Middle frontal gyrus (tissue), 1 donor: ENCODE results near the gene LSR.

ENCODE experiments used
- DNase-seq: peaks from one replicate; pipeline ENCODE4 v3.0.0-alpha.2; 2015; ENCODE audit warnings: low spot score; ENCODE audit errors: extremely low spot score

Gene LSR

DNA sequence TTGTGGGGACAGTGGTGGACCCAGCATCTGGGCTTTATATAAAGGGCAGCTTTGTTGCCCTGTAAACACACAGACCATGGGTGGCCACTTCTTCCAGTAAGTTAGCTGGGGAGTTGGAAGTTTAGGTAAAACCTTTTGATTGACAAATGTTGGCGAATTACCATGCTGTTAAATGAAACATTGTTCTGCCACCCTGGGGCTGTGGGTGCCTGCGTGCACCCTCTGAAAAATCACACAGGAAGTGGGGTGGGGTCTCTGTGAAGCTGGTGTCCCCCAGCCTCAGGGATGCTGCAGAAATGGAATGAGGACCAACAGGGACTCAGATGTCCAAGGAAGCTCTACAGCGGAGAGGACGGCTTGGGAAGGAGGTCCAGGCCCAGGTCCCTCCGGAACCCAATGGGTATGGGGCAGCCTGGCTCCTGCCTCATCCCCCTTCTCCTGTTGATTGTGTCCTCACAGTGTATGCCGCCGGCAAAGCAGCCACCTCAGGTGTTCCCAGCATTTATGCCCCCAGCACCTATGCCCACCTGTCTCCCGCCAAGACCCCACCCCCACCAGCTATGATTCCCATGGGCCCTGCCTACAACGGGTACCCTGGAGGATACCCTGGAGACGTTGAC, 17.2 kb downstream of the LSR start:
- DNase-seq = no peak

DNA sequence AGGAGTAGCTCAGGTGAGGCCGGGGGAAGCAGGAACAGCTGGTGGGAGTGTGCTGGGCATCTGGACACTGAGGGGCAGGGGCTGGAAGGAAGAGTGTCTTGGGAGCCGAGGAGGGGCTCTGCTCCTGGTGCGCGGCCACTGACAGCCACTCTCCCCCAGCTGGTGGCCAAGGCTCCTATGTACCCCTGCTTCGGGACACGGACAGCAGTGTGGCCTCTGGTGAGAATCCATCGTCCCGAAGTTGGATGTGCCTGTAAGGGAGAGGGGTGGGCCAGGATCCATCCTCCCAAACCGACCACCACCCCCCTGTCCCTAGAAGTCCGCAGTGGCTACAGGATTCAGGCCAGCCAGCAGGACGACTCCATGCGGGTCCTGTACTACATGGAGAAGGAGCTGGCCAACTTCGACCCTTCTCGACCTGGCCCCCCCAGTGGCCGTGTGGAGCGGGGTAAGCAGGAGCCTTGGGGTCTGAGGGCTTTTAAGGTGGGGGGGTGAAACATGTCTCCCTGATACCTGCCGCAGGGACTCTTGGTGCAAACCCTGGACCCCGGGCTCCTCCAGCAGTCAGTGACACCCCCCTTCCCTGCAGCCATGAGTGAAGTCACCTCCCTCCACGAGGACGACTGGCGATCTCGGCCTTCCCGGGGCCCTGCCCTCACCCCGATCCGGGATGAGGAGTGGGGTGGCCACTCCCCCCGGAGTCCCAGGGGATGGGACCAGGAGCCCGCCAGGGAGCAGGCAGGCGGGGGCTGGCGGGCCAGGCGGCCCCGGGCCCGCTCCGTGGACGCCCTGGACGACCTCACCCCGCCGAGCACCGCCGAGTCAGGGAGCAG, 17.9 kb downstream of the LSR start:
- no peak for DNase-seq

DNA sequence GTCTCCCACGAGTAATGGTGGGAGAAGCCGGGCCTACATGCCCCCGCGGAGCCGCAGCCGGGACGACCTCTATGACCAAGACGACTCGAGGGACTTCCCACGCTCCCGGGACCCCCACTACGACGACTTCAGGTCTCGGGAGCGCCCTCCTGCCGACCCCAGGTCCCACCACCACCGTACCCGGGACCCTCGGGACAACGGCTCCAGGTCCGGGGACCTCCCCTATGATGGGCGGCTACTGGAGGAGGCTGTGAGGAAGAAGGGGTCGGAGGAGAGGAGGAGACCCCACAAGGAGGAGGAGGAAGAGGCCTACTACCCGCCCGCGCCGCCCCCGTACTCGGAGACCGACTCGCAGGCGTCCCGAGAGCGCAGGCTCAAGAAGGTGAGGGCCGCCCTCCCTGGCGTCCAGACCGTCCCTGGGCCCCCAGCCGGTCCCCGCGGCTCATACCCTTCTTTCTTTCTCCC, 18.6 kb downstream of the LSR start:
- no peak for DNase-seq

DNA sequence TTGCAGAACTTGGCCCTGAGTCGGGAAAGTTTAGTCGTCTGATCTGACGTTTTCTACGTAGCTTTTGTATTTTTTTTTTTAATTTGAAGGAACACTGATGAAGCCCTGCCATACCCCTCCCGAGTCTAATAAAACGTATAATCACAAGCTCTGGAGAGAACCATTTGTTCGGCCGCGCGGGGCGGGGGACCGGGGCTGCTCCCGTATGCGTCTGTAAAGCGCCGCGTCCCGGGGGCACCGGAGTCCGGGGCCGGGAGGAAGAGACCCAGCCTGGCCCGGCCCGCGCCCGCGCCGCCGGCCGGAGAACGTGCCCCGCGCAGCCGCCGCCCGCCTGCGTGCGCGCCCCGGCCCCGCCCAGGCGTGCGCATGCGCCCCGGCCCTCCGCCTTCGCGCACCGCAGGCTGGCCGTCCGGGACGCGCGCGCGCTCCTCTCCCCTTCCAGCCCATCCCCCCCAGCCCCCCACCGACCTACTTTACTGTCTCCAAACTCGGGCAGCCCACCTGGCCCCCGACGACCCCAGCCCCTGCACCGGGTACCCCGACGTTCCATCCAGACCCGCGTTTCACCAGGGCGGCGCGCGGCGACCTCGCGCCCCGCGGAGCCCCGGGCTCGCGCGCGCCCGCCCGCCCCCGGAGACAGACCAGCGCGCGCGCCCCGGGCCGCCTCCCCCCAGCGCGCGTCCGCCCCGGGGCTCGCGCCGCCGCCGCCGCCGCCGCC, 19.2 kb downstream of the LSR start:
- DNase-seq = no peak

DNA sequence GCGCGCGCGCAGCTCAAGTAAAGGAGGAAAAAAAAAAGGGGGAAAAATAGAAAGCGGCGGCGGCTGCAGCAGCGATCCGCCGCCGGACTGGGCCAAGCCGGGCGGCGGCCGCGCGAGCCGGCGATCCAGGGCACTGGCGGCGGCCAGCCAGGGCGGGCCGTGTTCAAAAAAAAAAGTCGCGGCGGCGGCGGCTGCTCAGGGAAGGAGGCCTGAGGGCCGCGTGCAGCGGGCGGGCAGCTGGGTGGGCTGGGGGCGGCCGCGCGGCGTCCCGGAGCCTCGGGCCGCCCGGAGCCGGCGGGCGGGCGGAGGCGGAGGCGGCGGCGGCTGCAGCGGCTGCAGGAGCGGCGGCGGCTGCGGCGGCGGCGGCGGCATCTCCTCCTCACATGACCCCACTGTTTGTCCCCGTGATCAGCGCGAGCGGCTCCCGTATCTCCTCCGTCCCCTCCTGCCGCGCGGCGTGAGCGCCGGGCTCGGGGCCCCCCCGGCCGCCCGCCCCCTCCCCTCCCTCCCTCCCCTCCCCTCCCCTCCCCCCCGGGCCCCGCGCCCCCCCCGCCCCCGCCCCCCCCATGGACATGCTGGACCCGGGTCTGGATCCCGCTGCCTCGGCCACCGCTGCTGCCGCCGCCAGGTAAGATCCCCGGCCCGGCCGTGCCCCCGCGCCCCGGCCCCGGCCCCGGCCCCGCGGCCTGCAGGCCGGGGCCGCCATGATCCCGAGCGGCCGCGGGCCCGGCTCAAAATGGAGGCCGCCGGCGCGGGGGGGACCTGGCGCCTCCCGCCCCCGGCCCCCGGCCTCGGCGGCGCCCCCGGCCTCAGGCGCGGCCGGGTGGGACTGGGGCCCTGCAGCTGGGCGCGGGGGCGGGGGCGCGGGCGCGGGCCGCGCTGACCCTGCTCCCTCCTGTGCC, 20.0 kb downstream of the LSR start, which contains the start of gene USF2:
Gene USF2 (plus strand): TSS at position 427 of the 902 bp plus-strand sequence. CDS start 140 bp downstream, at position 567.
- DNase-seq = no peak

DNA sequence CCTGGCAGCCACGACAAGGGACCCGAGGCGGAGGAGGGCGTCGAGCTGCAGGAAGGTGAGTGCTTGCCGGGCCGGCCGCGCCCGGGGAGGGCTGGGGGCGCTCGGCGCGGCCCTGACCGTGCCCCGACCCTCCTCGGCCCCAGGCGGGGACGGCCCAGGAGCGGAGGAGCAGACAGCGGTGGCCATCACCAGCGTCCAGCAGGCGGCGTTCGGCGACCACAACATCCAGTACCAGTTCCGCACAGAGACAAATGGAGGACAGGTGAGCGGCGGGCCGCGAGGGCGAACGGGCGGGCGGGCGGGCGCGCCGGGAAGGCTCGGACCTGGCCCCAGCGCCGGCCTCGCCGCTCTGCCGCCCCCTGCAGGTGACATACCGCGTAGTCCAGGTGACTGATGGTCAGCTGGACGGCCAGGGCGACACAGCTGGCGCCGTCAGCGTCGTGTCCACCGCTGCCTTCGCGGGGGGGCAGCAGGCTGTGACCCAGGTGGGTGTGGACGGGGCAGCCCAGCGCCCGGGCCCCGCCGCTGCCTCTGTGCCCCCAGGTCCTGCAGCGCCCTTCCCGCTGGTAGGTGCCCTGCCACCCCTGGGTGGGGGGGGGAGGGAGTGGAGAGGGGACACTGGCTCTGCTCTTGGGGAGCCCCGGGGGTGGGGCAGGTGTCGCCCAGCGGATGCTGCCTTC, 20.8 kb downstream of the LSR start:
- DNase-seq = no peak

DNA sequence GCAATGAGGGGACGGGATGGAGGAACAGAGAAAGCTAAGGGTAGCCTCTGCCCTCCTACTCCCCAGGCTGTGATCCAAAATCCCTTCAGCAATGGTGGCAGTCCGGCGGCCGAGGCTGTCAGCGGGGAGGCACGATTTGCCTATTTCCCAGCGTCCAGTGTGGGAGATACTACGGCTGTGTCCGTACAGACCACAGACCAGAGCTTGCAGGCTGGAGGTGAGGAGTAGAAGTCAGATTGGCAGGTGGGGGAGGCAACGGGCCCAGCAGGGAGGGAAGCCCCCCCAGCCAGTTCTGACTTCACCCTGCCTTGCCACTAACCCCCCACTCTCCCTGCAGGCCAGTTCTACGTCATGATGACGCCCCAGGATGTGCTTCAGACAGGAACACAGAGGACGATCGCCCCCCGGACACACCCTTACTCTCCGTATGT, 21.6 kb downstream of the LSR start:
- DNase-seq = no peak

DNA sequence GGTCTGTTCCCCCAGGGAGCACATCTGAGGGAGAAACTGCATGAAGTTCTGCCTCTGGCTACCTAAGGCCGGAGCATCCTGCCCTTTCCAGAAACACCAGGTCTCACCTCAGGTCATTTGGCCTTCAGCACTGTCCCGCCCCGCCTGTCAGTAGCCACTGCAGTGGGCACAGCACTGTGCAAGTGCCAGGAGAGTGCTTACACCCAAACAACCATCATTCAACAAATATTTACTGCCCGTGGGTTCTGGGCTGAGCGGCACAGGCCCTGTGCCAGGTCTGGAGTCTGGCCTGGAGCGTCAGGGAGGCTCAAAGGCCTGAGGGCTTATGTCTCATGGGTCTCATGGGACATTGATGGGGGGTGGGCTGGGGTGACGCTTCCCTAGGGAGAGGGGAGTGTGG, 22.7 kb downstream of the LSR start:
- DNase-seq = no peak

DNA sequence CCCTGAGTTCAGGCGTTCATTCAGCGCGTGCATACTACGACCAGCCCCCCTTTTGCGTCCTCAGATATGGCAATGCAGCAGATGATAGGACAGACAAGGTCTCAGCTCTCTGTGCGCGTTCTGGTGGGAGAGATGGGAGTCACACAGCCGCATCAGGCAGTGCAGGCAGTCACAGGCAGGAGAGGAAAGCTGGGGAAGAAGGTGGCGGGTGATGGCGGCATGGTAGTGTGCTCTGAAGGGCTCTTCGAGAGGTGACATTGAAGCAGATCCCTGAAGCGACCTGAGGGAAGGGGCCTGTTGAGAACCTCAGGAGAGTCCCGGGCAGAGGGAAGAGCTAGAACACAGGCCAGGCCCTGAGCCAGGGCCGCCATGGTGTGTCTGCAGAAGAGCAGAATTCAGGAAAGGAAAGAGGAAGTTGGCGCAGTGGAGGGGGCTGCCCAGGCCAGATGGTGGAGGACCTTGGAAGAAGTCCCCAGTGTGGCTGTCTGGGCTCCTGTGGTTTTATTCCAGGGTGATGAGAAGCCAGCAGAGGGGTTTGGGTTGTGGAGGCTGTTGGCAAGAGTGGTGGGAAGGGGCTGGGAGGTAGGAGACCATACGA, 23.4 kb downstream of the LSR start:
- DNase-seq = no peak

DNA sequence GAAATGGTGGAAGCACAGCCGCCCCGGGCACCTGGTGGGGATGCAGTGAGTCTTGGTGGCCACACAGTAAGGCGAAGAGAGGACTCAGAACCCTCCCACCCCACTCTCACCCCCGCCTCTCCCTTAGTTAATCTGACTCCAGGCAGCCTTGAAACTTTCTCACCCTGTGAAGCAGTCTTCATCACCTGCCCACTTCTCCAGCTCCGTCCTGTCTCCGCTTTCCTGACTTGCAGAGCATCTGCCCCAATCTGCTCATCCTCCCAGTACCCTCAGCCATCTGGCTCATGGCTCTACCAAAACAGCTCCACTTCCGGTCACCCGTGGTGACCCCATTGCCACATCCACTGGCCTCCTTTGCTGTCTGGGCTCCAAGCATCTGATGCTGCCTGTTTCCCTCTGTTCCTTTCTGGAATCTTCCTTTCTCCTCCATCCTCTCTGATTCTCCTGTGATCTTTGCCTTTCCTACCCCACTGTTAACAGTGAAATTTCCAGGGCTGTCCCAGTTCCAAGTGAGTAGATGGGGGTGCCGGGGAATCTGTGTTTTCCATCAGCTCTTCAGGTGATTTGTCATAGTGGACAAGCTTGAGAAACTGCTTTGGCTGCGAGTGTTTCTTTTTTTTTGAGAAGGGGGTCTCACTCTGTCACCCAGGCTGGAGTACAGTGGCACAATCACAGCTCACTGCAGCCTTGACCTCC, 24.3 kb downstream of the LSR start:
- DNase-seq = no peak

DNA sequence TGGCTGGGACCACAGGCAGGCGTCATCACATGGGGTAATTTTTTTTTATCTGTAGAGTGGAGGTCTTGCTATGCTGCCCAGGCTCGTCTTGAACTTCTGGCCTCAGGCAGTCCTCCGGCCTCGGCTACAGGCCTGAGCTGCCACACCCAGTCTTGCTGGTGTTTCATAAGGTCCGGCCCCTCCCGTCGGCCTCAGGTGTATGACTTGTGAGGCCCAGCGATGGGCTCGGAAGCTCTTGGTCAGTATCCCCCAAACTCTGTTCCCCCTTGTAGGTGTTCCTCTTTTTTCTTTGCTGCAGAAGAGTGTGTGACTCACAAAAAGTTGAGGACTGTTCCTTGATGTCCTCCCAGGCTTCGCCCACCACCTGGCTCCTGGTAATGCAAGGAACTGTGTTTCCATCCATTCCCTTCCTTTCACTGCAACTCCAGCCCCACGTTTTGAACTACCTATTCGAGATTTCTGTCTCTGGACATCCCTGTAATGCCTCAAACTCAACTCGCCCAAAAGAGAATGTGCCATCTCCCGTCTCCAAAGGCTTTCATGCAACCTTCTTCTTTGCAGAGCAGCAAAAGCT, 25.0 kb downstream of the LSR start:
- DNase-seq = no peak

DNA sequence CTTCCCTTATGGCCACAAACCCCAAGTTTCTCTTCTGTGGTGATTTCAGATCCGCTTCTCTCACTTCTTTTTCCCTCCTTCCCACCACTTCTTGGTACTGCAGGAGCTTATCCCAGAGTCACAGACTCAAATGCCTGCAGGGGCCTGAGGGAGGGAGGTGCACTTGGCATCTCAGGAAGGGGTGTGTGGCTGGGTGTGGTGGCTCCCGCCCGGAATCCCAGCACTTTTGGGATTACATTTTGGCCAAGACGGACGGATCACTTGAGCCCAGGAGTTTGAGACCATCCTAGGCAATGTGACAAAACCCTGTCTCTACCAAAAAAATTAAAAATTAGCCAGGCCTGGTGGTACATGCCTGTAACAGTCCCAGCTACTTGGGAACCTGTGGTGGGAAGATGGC, 25.5 kb downstream of the LSR start:
- no peak for DNase-seq

DNA sequence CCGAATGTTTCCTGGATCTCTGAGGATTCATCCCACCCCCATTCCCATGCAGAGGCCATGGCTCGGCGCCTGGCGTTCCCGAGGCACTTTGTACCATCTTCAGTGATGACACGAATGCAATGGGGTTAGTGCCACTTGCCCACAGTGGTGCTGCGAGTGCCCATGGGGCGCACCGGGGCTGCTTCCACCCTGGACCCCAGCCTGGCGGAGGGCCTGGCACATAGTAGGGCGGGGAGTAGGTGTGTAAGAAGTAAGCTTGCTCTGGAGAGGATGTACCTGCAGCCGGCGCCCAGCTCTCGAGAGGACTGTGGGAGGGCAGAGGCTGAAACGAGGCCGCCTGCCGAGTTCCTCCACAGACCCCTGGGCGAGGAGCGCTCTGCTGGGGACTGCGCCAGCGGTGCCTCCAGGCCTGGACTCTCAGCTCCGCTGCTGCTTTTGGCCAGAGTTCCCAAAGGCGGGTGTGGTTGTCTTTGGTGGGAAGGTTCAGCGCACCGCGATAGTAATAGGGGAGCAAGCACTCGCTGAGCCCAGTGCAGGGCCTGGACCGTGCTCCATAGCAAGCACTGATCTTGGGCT, 28.0 kb downstream of the LSR start:
- no peak for DNase-seq

DNA sequence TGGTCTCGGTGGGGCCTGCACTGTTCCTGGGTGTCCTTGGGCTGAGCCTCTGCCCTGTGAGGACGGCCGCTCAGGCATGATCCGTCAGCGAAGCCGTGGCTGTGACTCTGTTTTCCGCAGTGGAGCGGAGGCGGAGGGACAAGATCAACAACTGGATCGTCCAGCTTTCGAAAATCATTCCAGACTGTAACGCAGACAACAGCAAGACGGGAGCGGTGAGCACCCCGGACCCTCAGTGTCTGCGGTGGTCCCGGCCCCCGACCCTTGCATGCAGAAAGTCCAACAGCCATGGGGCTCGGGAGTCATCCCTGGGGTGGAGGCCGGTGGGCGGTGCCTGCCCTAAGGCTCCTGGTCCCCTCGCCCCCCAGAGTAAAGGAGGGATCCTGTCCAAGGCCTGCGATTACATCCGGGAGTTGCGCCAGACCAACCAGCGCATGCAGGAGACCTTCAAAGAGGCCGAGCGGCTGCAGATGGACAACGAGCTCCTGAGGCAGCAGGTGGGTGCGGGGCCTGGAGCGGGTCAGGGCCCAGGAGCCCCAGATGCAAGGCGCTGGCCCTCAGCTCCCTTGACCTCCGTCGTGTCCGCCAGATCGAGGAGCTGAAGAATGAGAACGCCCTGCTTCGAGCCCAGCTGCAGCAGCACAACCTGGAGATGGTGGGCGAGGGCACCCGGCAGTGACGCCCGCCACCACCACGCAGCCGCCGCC, 29.9 kb downstream of the LSR start:
- DNase-seq = no peak

DNA sequence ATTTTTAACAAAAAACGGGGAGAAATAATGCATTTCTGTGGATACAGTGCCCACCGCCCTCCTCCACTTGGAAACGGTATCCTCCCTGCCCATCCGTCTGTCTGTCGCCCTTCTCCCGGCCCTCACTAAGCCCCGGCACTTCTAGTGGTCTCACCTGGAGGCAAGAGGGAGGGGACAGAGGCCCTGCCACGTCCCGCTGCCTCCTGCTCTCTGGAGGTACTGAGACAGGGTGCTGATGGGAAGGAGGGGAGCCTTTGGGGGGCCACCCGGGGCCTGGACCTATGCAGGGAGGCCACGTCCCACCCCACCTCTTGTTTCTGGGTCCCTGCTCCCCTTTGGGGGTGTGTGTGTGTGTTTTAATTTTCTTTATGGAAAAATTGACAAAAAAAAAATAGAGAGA, 30.6 kb downstream of the LSR start:
- no peak for DNase-seq

DNA sequence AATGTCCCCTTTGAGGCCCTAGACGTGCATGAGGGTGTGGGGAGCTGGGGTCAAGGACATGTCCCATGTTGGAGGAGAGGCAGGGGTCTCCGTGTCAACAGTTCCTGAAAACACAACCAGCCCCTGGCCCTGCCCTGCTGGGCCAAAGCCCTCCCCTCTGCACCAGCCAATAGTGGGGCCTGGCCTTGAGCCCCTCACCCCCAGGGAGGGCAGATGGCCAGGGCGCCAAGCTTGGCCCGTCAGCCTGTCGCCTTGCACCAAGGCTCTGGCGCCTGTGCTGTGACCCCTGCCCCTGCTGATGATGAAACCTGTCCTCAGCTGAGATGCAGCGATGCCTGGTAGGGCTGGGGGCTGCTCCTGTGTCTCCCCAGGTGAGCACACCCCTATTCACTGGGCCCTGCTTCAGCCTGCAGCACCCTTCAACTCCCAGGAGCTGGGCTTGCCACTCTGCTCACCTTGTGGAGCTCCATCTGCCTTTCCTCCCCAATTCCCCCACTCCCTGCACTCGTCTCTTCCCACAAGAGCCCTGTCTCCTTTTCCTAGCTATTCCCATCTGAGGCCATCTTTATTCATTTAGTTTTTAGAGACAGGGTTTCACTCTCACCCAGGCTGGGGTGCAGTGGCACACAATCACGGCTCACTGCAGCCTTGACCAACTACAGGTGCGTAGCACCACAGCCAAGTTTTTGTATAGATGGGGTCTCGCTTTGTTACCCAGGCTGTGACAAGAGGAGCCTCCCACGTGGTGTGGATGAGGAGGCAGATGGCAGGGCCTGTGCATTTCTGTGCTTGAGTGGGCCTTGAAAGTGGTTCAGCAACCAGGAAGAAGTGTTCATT, 31.4 kb downstream of the LSR start:
- DNase-seq = no peak

DNA sequence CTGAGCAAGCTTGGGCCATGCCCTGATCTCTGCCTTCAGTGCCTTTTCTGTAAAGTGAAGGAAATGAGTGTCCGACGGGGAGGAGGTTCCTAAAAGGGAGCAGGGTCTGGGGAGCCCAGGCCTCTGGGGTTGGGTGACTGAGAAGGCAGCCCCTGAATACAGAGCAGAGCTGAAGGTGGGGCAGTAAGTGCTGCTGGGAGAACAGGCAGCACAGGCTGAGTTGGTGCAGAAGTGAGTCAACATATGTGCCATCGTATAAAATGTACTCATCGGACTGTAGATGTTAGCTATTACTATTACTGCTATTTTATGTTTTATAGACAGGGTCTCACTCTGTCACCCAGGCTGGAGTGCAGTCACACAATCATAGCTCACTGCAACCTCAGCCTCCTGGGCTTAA, 32.5 kb downstream of the LSR start:
- no peak for DNase-seq
